Left kidney (tissue), 2 donors: ENCODE measurements around the gene UBE2S. TPM values are rescaled to one million over a fixed set of nuclear protein-coding genes. Genes with fewer than 3 reads are reported as not detected.
A peak's percentile ranks its signal among the peaks of the same experiment; 100 is the strongest.
"Not testable (repeated sequence)": the region's sequence is repeated elsewhere in the genome, so short reads cannot be mapped to it uniquely, and the experiment has no call there.

Experiments used
- DNase-seq: peaks from one replicate; pipeline ENCODE4 v3.0.0-alpha.2; 2013
- polyA plus RNA-seq: library from polyadenylated mRNA; unstranded; fragments of 120-200 nt; gene quantifications from one replicate; pipeline ENCODE4 v1.2.1, GENCODE V29; 2013; ENCODE audit not compliant: insufficient read length

Gene UBE2S
- polyA plus RNA-seq, 1 donor, result 43.7 TPM

DNA sequence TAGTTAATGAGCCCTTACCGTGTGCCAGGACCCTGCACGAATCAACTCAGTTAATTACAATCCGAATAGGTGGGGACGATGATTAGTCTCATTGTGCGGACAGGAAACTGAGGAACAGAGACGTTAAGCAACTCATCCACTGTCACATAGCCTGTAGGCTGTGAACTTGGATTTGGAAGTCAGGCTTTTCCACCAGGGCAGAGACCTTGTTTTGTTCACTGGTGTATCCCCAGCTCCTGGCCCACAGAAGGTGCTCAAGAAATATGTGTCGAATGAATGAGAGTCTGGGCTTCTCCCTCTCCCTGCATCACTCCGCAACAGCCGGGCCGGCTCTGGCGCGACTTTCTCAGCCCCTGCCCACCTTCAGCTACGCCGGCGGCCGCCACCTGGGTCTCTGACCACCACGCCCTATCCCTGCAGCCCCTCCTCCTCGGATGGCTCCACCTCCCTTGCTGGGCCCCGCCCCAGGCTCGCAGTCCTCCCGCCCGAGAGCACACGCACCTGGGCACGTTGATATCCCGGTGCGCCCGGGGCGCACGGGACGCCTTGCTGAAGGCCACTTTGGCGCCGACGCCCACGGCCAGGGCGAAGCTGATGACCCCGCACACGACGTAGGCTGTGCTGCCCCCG lies 34.2 kb upstream of the UBE2S start:
- DNase-seq, result no peak

DNA sequence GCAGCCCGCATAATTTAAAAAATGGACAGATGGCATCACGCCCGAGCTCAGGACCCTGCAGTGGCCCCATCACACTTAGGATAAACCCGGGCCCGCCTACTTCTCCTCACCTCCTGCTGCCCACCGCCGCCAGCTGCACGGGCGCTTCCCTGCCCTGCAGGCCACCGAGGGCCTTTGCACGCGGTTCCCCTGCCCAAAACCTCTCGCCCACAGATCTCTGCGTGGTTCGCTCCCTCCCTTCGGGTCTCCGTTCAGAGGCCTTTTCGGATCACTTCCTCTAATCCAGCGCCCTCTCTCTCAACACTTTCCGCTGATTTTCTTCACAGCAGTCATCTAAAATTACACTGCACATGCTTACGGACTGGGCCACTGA lies 33.7 kb upstream of the UBE2S start:
- DNase-seq, result no peak

DNA sequence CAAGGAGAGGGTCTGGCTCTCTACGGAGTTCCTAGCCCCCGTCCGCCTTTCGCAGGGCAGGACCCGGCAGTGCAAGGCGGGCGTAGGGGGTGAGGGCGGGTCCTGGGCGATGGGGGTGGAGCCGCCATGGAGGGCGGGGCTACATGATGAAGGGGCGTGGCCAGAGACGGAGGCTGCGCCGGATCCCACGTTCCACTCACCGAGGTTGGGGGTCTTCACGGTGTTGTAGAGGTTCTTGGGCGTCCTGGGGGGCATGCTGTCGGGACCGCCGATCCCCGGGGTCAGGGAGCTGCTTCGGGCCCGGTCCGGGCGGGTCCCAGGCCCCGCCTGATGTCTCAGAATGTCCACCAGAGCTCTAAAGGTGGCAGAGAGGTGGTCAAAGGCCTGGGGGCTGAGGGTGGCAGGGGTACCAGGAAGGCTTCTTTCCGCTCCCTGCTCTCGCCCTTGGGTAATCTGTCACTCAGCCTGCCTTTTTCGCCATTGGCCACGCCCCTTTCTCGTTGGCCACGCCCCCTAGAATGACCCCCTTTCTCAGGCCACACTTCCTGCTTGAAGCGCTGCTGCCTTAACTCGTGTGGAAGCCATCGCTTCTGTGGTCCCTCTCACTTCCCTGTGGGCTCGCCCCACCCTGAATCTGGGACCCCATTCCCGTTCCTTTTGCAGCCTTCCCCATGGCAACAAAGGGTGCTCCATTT lies 33.0 kb upstream of the UBE2S start:
- no peak for DNase-seq

DNA sequence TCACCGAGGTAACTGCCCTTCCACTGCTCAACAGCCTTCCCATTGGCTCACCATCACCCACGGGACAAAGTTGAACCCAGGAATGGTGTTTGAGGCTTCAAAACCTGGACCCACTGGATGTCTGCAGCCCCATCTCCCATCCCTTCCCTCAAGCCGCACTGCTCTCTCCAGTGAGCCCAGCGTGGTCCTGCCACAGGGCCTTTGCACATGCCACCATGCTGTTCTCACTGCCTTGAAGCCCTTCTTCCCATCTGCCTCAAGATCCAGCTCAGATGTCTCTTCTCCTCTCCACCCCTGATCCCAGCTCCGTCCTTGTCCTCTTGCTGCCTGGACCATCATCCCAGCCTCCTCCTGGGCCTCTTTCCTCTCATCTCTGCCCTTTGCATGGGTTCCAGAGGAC lies 31.5 kb upstream of the UBE2S start:
- DNase-seq, result no peak

DNA sequence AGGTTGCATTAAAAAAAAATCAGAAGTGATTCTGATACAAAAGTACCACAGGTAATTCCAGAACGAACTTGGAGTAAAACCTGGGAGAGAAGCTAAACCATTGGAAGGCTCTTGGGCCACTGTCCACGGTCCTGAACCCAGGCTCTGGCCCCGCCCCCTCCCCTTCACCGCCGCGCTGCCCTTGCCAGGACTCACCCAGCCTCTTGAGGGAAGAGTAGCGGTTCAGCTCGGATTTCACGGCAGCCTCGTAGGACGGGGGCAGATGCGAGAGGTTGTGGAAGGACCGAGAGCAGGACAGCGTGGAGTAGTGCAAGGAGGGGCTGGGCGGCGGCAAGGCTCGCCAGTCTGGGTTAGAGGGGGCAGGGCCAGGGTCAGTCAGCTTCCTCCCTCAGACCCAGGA lies 29.8 kb upstream of the UBE2S start:
- DNase-seq, result peak; percentile 75

DNA sequence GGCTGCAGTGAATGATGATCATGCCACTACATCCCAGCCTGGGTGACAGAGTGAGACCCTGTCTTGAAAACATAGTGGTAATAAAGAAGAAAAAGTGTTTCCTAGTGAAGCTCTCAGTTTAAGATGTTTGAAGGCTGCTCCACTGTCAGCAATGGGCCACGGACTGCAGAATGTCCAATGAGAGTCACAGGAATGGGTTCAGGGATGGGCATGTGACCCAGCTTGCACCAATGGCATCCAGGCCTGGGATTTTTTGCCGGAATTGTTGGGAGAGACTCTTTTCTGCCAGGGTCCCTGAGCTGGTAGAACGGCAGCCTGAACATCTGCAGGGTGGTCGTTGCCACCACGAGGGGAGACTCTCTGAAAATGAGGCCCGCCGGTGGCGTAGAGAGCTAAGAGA lies 29.3 kb upstream of the UBE2S start:
- DNase-seq, result no peak

DNA sequence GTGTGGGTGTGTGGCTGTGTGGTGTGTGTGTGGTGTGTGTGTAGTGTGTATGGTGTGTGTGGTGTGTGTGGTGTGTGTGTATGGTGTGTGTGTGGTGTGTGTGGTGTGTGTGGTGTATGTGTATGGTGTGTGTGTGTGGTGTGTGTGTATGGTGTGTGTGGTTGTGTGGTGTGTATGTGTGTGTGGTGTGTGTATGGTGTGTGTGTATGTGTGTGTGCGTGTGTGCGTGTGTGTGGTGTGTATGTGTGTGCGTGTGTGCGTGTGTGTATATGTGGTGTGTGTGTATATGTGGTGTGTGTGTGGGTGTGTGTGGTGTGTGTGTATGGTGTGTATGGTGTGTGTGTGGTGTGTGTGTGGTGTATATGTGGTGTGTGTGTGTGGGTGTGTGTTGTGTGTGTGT lies 27.4 kb upstream of the UBE2S start:
- DNase-seq, result no peak

DNA sequence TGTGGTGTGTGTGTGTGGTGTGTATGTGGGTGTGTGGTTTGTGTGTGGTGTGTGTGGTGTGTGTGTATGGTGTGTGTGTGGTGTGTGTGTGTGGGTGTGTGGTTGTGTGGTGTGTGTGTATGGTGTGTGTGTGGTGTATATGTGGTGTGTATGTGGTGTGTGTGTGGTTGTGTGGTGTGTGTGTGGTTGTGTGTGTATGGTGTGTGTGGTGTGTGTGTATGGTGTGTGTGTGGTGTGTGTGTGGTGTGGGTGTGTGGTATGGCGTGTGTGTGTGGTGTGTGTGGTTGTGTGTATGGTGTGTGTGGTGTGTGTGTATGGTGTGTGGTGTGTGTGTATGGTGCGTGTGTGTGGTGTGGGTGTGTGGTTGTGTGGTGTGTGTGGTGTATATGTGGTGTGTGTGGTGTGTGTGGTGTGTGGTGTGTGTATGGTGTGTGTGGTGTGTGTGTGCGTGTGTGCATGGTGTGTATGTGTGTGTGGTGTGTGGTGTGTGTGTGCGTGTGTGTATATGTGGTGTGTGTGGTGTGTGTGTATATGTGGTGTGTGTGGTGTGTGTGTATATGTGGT lies 26.9 kb upstream of the UBE2S start:
- no peak for DNase-seq

DNA sequence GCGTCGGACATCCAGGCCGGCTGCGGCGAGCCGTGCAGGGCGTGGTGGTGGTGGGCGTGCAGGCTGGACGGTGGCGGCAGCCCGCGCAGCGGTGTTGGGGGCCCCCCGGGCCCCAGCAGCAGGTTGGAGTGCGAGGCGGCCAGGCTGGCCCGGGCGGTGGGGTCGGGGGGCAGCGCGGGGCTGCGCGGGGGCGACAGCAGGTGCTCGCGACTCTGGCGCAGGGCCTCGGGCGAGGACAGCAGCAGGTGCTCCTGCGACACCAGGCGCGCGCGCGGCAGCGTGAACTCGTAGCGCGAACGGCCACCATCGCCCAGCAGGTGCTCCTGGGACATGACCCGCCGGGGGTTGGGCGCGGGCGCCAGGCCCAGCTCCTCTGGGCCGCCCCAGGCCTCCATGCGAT lies 25.7 kb upstream of the UBE2S start:
- DNase-seq, result no peak

DNA sequence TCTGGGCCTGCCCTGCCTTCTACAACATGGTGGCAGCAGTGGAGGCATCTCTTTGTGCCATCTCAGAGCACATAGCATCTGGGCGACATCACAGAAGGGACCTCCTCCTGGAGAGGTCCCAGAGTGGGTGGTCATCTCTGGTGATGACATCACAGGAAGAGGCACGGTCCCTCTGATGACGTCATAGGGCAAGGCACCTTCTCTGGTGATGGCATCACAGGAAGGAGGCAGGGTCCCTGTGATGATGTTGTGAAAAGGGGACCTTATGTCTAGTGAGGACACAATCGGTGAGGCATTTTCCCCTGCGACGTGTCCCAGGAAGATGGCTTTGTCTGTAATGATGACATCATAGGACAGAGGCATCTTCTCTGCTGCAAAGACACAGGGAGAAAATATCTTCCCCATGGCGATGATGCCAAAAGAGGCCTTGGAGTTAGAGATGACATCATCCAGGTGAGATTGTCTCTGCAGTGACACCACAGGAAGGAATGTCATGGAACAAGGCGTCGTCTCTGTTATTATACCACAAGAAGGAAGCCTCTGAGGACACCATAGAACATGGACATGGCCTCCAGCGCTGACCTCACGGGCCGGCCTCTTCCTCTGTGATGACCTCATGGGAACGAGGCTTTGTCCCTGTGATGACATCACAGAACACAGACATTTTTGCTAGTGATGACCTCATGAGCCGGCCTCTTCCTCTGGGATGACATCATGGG lies 24.8 kb upstream of the UBE2S start:
- DNase-seq, result no peak

DNA sequence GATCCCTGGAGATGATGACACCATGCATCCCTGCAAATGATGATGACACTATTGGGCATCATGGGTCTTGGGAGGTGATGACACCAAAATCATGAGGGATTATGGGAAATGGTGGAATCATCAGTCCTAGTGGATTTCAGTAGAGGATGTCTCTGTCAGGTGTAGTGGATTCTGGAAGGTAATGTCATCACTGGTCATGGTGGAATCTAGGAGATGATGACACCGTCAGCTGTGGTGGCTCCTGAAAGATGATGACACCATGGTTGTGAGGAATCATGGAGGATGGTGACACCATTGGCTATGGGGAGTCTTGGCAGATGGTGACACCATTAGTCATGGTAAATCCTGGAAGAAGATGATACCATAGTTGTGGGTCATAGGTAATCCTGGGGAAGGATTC lies 23.6 kb upstream of the UBE2S start:
- no peak for DNase-seq

DNA sequence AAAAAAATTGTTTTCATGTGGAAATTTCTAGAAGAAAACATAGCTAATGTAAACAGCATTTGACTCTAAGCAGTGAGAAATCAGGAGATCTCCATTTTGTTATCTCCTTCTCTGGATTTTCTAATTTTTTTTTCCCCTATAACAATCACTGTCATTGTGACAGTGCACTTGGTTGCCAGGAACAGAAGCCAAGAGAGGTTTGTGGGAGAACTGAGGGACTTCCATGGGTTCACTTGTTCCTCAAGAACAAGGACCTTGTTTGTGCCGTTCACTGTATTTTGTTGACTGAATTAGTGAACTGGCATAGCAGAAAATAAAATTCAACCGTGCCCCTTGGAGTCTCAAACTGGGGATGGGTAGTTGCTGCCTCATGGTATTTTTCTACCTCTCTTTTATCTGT lies 18.5 kb upstream of the UBE2S start:
- no peak for DNase-seq

DNA sequence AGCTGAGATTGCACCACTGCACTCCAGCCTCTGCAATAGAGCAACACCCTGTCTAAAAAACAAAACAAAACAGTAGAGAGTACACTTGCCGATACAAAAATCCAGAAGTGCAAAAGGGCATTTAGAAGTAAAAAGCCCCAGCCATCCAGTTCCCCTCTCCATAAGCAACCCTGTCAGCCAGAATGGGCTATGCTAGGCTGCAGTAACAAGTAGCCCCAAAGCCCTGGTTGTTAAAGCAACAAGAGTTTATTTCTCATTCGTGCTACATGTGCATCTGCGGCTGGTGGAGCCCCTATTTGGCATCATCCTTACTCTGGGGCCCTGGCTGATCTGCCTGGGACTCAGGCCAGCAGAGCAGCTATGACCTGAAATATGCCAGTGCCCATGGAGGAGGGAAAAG lies 16.9 kb upstream of the UBE2S start:
- DNase-seq, result no peak

DNA sequence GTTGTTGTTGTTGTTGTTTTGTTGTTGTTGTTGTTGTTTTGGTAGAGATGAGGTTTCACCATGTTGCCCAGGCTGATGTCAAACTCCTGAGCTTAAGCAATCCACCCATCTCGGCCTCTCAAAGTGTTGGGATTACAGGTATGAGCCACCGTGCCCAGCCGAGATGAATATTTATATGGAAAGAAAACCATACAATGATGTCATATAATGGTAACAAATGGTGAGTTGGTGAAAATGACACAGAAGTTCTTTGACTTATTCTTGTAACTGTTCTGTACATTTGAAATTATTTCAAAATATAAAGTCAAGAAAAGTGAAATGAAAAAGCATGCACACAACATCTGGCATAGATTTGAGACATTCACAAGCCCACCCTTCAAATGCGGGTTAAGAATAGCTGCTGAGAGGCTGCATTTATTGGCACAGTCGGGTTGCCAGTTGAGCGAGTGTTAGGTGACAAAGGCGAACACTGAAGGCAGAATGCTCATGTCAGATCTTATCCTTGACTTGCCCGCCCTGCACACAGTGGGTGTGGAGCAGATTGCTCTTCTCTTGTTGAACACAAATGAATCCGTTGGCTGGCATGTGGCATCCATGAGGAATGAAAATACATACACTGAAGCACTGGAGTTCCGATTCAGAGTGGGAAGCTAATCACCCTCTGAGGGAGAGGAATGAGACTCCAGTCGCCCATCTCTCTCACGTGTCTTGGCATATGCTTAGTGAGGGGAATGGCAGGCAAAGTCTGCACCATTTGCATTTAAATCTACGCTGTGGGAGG lies 15.8 kb upstream of the UBE2S start:
- no peak for DNase-seq

DNA sequence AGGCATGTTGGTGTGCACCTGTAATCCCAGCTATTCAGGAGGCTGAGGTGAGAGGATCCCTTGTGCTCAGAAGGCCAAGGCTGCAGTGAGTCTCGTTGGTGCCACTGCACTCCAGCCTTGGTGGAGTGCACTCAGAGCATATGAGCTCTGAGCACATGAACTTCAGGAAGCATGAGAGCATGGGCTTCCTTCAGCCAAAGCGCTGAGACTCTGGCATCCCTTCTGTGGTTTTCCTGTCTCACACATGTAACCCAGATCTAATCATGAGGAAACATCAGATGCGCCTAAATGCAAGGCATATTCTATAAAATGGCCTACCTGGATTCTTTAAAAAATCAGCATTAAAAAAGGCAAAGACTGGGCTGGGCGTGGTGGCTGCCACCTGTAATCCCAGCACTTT lies 13.7 kb upstream of the UBE2S start:
- not testable (repeated sequence) for DNase-seq

DNA sequence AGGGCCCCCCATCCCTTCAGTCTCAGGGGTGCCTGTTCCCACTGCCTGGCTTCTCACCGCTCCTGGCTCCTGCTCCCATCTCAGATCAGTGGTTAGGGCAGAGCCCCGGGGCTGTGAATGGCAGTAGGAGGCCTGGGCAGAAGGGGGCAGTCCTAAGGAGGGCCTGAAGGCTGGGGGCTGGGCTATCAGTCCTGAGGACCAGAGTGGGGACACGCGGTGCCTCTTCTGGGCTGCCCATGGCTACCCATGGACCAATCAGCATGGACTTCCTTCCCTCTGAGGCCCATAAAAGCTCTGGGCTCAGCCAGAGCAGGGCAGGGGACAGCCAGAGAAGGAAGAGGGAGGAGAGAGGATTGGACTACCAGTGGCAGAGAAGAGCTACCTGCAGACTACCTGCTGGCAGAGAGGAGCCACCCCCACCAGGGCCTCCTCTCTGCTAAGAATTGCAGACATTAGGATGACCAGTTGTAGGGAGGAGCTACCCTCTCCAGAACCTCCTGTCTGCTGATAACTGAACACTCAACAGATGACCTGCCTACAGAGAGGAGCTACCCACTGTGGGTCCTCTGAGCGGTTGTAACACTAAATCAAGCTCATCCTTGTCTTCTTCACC lies 12.1 kb upstream of the UBE2S start:
- DNase-seq, result no peak

DNA sequence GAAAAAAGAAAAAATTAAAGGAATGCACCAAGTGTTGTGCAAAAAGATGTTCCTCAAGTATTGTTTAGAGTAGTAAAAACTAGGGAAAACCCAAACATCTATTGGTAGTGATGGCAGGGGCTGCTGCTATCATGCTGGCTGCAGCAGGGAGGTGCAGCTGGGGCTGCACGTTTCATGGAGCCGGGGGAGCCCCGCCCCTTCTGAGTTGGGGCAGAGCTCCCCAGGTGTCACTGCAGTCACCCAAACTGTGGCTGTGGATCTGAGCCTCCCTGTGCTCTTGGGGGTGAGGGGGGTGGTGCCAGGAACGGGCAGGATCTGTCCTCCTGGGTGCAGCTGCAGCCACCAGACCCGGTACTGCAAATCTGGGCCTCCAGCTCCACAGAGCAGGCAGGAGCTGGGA lies 11.5 kb upstream of the UBE2S start:
- no peak for DNase-seq

DNA sequence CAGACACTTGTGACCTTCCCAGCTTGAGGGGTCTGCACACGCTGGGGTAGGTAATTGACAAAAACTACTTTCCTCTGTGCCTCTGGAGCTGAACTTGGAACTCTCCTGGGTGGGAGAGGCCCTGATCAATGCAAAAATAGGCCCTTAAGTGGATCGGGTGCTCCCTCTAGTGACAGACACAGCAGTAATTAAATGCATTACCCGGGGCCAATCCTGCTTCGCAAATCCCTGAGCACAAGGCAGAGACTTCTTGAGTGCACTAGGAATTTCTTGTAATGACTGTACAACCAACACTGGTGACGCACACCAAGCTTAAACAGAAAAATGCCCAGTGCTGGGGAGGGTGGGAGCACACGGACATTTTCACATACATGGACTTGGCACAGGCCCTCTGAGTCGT lies 10.6 kb upstream of the UBE2S start:
- peak; percentile 82 for DNase-seq

DNA sequence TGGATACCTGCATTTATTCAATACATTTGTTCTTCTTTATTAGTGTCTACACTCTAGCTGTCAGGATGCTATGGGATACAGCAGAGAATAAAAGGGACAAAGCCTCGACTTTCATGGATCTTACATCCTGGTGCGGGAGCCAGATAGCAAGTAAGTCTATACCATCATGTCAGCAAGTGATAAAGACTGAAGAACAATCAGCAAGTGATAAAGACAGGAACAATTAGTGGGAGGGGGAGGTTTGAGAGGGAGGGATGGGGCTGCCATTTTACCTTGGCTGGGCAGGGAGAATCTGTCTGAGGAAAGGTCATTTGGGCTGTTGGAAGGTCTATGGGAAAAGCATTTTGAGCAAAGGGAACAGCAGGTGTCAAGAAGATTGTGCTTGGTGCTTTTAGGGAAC lies 2.6 kb upstream of the UBE2S start:
- DNase-seq, result no peak

DNA sequence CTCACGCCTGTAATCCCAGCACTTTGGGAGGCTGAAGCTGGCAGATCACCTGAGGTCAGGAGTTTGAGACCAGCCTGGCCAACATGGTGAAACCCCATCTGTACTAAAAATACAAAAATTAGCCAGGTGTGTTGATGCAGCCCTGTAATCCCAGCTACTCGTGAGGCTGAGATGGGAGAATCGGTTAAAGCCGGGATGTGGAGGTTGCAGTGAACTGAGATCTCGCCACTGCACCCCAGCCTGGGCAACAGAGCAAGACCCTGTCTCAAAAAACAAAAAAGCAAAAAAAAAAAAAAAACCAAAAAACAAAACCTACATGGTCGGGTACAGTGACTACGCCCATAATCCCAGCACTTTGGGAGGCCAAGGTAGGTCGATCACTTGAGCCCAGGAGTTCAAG lies 1.6 kb upstream of the UBE2S start:
- DNase-seq, result not testable (repeated sequence)

DNA sequence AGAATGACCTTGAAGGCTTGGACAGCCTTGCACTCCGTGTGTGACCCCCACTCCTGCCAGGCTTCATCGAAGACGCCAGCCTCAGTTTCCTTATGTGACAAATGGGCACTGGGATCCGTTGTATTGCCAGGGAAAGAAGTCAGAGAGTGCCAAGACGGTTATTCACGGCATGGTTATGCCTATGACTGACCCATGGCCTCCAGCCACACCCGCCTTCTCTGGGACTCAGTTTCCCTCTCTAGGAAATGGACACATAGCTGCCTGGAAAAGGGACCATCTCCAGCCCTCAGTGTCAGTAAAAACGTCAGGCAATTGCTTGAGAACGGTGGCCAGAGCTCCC lies 915 bp upstream of the UBE2S start:
- DNase-seq, result no peak

DNA sequence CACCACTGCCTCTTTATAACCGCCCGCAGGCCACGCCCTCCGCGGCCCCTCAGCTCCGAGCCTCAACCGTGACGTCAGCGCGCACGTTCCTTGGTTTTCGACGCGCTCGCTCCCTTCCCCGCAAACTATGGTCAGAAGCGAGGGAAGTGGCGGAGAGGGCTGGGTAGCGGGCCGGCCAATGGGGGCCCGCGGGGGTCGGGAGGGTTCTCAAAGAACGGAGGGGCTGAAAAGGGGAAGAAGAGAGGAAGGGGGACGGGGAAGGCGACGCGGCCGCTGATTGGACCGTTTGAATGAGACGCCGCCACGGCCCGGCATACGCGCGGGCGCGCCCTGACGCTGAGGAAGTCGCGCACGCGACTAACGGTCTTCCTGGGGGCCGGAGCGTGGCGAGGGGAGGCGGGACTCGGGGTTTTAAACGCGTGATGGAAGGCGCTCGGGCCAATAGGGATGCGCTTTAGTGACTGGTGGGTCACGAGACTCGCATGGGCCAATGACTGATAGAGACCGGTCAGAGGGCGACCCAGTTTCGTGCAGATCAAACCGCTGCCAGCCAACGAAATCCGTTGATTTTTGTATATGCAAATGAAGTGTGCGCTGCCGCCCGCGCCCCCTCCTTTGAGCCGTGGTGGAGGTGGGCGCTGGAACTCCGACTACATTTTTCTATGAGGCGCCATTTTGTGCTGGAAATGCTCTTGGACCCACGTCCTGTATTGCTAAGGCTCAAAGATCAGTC lies 378 bp upstream of the UBE2S start:
- peak; percentile 99 for DNase-seq
